ENCODE results near the gene SLC2A1.

GRCh38 chr1:42970143-42970542 lies 11.5 kb upstream of the SLC2A1 start:
- TF ChIP-seq POLR2A (IDR thresholded peaks at IDR 0.05; ENCODE audit: low read depth, low read length) = no peak
- no peak for TF ChIP-seq POLR2AphosphoS5 (IDR thresholded peaks at IDR 0.05; ENCODE audit: low read depth, low read length)
- TF ChIP-seq TAF1 (IDR thresholded peaks at IDR 0.05; ENCODE audit: borderline replicate concordance, low read depth, low read length) = no peak
